SK-N-MC (cell line): ENCODE measurements around the gene FHAD1.

Experiments used
- EZH2 ChIP-seq: fragments of 200-600 bp; sonication (generic); IDR thresholded peaks from one replicate; pipeline ENCODE4 v1.6.1; 2017; ENCODE audit warnings: antibody characterized with exemption
- FOXP2 ChIP-seq: optimal IDR thresholded peaks from 2 replicates; pipeline ENCODE3; 2011; ENCODE audit warnings: mild to moderate bottlenecking, moderate library complexity; ENCODE audit not compliant: insufficient read depth; ENCODE audit errors: extremely low read length, control extremely low read depth
- POLR2AphosphoS5 ChIP-seq: IDR thresholded peaks from 2 replicates; pipeline ENCODE4 v1.6.1; 2012; ENCODE audit warnings: mild to moderate bottlenecking, low read depth, low read length, borderline replicate concordance

DNA sequence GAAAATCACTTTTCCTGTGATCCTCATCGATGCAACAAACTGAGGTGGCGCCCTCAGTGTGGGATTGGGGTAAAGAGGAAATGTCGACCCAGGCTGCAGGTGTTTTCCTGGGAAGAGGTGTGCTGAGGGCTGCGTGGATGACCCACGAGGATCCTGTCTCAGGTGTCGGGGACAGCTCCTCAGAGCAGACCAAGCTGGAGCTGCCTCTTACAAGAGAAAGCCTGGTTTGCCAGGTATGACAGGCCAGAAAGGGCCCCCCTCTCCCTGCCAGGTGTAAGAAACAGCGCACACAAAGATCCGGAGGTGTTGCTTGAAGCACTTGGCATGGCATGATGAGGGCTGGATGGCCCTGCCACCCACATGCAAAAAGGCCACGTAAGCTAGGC is 12.6 kb downstream of the FHAD1 start:
- no peak for TF ChIP-seq EZH2
- TF ChIP-seq POLR2AphosphoS5: no peak
- no peak for TF ChIP-seq FOXP2
